GM21515 (cell line): ENCODE data around the gene SPP1.
"Not testable (repeated sequence)": the region's sequence is repeated elsewhere in the genome, so short reads cannot be mapped to it uniquely, and the experiment has no call there.

Source experiments
- ATAC-seq: cut with Tn5 transposase; IDR thresholded peaks from one replicate; pipeline ENCODE4 v1.9.1; 2021; ENCODE audit not compliant: unreplicated experiment

Gene SPP1

GRCh38 chr4:87985097-87985886 is 9.8 kb downstream of the SPP1 start:
- ATAC-seq = peak; percentile 58

GRCh38 chr4:87985887-87986200 is 10.3 kb downstream of the SPP1 start:
- no peak for ATAC-seq

GRCh38 chr4:87986508-87986907 is 11.0 kb downstream of the SPP1 start:
- ATAC-seq = no peak

GRCh38 chr4:87989765-87990164 is 14.3 kb downstream of the SPP1 start:
- ATAC-seq = no peak

DNA sequence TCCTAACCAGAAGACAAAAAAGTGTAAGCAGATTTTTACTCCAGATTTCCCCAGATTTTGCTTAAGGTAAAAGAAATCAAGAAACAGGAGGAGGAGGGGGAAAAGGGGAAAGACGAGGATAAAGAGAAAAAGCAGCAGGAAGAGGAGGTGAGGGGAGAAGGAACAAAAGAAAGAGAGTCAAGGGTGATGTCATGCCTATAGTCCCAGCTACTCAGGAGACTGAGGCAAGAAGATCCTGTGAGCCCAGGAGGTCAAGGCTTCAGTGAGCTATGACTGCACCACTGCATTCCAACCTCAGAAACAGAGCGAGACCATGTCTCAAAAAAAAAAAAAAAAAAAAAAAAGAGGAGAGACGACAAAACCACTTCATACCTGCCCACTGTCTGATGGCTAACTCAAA is 19.9 kb downstream of the SPP1 start:
- no peak for ATAC-seq

- ATAC-seq = not testable (repeated sequence)
Observed at GRCh38 chr4:87999191-87999691, 23.7 kb downstream of the SPP1 start.

DNA sequence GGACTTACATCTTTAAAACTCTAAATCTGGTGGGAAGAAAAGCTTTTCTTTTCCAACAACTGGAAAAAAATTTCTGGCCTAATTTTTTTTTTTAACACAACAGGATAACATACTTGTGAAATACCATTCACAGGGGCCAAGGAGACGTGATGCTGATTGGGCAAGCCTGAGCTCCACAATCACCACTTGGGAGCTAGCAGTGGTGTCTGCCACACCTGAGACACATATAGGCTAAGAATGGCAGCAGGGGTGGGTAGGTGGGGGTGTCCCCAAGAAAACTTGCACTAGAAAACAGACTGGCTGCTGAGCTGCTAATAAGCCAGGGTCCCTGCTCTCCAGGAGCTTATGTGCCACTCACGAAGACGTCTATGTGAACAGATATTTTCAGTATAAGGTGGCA is 26.4 kb downstream of the SPP1 start:
- ATAC-seq = no peak

DNA sequence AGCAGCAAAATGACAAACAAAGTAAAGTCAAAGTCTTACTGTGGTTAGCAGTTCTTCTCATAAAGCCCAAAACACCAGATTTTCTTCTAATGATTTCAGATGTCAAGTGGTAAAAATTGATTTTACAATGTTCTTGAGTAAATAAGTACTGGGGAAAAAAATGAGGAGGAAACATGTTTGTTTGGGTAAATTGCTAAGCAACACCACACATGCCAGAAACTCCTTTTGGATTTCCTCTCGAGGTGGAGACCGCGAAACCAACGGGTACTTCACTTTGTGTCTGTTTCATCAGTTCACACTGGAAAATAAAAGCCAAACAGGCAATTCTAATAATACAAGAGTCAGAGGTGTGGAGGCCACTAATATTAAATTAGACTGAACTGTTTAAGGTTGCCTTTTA is 27.3 kb downstream of the SPP1 start:
- ATAC-seq = no peak

DNA sequence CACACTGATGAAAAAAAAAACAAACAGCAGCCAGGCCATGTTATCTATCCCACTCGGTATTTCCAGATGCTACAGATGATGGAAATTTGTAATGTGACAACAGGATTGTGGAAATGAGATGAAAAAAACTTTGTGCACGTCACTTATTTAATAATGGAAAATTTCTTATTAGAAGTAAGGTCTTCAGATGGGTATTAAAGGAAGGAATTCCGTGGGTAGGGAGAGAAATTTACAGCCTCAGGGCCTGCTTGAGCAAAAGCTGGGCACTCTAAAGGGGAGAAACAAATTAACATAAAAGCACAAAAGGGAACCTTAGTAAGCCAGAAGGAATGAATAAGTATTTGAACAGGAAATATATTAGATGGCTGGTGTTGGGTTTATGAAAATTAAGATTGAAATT is 27.7 kb downstream of the SPP1 start:
- no peak for ATAC-seq

- ATAC-seq = no peak
Observed at GRCh38 chr4:88005076-88005475, 29.6 kb downstream of the SPP1 start.

DNA sequence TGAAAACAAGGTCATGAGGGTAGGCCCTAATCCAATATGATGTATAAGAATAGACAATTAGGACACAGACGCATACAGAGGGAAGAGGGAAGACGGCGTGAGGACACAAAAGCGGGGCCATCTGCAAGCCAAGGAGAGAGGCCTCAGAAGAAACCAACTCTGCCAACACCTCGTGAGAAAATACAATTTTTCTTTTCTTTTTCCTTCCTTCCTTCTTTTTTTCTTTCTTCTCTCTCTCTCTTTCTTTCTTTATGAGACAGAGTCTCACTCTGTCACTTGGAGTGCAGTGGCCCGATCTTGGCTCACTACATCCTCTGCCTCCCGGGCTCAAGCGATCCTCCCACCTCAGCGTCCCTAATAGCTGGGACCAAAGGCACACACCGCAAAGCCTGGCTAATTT is 30.4 kb downstream of the SPP1 start:
- ATAC-seq = no peak

GRCh38 chr4:88006956-88007303 is 31.4 kb downstream of the SPP1 start:
- ATAC-seq = no peak

DNA sequence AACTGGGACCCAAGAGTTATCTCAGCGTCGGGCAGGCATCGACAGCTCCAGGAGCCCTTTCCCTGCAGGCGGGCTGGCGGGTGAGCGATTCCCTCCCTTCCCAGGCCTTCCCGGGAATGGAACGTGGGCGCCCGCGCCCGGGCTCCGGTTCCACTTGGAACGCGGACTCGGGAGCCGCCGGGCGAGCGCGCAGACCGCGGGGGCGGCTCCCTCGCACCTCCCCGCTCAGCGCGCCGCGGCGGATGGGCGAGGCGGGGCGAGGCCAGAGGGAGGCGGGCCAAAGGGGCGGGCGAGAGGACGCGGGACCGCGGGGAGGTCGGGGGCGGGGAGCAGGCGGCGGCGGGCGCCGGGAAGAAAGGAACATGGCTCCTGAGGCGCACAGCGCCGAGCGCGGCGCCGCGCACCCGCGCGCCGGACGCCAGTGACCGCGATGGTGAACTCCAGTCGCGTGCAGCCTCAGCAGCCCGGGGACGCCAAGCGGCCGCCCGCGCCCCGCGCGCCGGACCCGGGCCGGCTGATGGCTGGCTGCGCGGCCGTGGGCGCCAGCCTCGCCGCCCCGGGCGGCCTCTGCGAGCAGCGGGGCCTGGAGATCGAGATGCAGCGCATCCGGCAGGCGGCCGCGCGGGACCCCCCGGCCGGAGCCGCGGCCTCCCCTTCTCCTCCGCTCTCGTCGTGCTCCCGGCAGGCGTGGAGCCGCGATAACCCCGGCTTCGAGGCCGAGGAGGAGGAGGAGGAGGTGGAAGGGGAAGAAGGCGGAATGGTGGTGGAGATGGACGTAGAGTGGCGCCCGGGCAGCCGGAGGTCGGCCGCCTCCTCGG is 32.0 kb downstream of the SPP1 start, which contains the start of gene PKD2:
PKD2 (plus strand) TSS at position 332 of the 818 bp plus-strand sequence; CDS start at position 431, 99 bp downstream.
- peak; percentile 88 for ATAC-seq

DNA sequence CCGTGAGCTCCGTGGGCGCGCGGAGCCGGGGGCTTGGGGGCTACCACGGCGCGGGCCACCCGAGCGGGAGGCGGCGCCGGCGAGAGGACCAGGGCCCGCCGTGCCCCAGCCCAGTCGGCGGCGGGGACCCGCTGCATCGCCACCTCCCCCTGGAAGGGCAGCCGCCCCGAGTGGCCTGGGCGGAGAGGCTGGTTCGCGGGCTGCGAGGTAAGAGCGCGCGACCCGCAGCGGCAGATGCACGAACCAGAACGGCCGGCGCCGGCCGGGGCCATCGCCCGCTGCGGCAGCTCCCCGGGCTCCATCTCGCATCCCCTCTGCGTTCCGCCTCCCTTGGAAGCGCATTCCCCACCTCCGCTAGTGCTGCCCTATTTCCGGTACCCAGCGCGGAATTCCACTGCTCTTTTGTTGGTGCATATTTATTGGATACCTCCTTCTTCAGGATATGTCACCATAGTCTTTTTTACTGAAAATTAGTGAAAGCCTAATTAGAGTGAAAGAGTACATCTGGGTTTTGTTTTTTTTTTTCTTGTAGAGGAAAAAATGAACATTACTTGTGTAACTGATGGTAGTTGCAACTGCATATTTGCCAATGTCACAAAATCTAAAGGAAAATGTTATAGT is 32.7 kb downstream of the SPP1 start:
- ATAC-seq = peak; percentile 39

- ATAC-seq = no peak
Observed at GRCh38 chr4:88008743-88009171, 33.2 kb downstream of the SPP1 start.

- ATAC-seq = no peak
Observed at GRCh38 chr4:88009871-88010270, 34.4 kb downstream of the SPP1 start.

- no peak for ATAC-seq
Observed at GRCh38 chr4:88010966-88011365, 35.5 kb downstream of the SPP1 start.

GRCh38 chr4:88012647-88013046 is 37.1 kb downstream of the SPP1 start:
- peak; percentile 36 for ATAC-seq

DNA sequence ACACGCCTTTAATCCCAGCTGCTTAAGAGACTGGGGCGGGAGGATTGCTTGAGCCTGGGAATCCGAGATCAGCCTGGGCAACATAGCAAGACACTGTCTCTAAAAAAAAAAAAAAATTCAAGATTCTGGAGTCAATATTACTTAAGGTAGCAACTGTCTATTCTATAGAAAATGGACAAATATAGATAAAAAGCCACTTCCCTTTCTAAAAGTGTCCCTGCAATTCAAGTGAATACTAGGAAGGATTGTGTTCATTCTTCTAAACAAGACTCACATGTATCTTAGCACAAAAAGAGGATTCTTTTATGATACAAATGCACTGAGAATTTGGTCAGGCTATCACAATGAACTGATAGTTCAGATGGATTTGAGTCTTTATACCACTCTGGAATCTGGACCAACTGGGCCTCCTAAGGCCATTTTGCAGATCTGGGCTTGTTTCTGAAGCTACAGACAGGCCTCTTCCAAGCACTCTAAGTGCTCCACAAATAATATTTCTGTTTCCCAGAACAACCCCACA is 38.9 kb downstream of the SPP1 start:
- ATAC-seq = no peak

DNA sequence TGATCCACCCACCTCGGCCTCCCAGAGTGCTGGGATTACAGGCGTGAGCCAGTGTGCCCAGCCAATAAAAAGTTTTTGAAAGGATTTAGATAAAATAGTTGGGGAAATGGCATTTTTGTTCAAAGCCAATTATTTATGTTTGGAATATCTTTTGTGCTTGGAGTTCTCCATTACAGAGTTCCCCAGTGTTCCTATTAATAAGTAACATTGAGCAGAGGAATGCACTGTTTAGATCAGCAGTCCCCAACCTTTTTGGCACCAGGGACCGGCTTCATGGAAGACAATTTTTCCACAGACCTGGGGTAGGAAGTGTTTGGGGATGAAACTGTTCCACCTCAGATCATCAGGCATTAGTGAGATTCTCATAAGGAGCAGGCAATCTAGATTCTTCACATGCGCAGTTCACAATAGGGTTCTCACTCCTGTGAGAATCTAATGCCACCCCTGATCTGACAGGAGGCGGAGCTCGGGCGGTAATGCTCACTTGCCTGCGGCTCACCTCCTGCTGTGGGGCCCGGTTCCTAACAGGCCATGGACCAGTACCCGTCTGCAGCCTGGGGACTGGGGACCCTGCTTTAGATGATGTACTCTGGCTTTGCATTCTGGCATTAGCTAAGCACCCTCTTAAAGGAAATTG is 40.3 kb downstream of the SPP1 start:
- ATAC-seq = no peak
